HCT116 (cell line): Measurements from ENCODE around the gene SGTB. TPM values are rescaled to one million over a fixed set of nuclear protein-coding genes. Genes with fewer than 3 reads are reported as not detected.

Source experiments
- ATAC-seq: fragments of 200-7000 bp; cut with Tn5 transposase; 2 replicates; pipeline ENCODE4 v1.9.1; 2020; ENCODE audit warnings: mild to moderate bottlenecking, moderate library complexity
- BruUV-seq: library from RNA; stranded (reverse); fragments of 400-500 nt; replicated peaks from 2 replicates; lab custom pipeline; 2021; lab: Mats Ljungman, UMichigan
- CTCF ChIA-PET: fragments of 300-600 bp; sonication (Branson Sonifier 250); formaldehyde crosslinking; loops from one replicate; lab custom pipeline; 2021; ENCODE audit warnings: antibody characterized with exemption; lab: Charles Lee
- POLR2A ChIA-PET: fragments of 300-600, 350-600 bp; sonication (Branson Sonifier 250); formaldehyde crosslinking; loops from one replicate; lab custom pipeline; 2021; ENCODE audit warnings: antibody characterized with exemption; lab: Charles Lee
- RAD21 ChIA-PET, 2 experiments: fragments of 300-600 bp; sonication (Branson Sonifier 250); formaldehyde crosslinking; loops; one replicate each; lab custom pipeline; 2023; ENCODE audit warnings: low total read pairs in 2 of 2; ENCODE audit not compliant: uncharacterized antibody in 2 of 2, unreplicated experiment in 2 of 2, low non-redundant PET in 1 of 2; lab: Charles Lee
- DNase-seq: peaks from one replicate; pipeline ENCODE4 v3.0.0-alpha.2; 2010; ENCODE audit warnings: low read depth, low spot score
- H2AFZ ChIP-seq: fragments of 200-600 bp; shearing (Covaris generic), sonication (generic); 2 replicates; pipeline ENCODE4 v1.6.1; 2017; ENCODE audit warnings: low read depth, mixed run types, mixed read lengths, antibody characterized with exemption, low read length; ENCODE audit not compliant: poor library complexity, severe bottlenecking
- H3K27ac ChIP-seq: 2 replicates; pipeline ENCODE4 v1.5.1; 2012; ENCODE audit warnings: low read depth, low read length
- H3K27me3 ChIP-seq: fragments of 200-600 bp; sonication (generic); 2 replicates; pipeline ENCODE4 v1.6.1; 2016; ENCODE audit warnings: mixed run types, low read length, mixed read lengths; ENCODE audit not compliant: insufficient read depth
- H3K36me3 ChIP-seq, 2 experiments: fragments of 200-500 bp in 1 of 2; fragments of 200-600 bp in 1 of 2; sonication (Bioruptor generic) in 1 of 2; sonication (generic) in 1 of 2; 2 replicates each; pipeline versions ENCODE4 v1.5.1 to v1.6.1; 2014 to 2016; ENCODE audit warnings: low read length in 2 of 2, inconsistent platforms in 1 of 2, mixed read lengths in 1 of 2, mixed run types in 1 of 2; ENCODE audit not compliant: insufficient read depth in 2 of 2, control insufficient read depth in 1 of 2
- H3K4me1 ChIP-seq, 2 experiments: fragments of 200-600 bp in 1 of 2; sonication (generic) in 1 of 2; 2 replicates each; pipeline versions ENCODE4 v1.5.1 to v1.6.1; 2012 to 2017; ENCODE audit warnings: low read length in 2 of 2, inconsistent platforms in 1 of 2, mild to moderate bottlenecking in 1 of 2, mixed read lengths in 1 of 2, mixed run types in 1 of 2, moderate library complexity in 1 of 2; ENCODE audit not compliant: insufficient read depth in 2 of 2, control insufficient read depth in 1 of 2
- H3K4me2 ChIP-seq: fragments of 200-600 bp; sonication (generic); 2 replicates; pipeline ENCODE4 v1.6.1; 2017; ENCODE audit warnings: mixed run types, low read length, mixed read lengths
- H3K4me3 ChIP-seq, 2 experiments: fragments of 200-600 bp in 1 of 2; sonication (generic) in 1 of 2; replicated peaks in 1 of 2; 2 replicates each; pipeline ENCODE4 v1.5.1; 2011 to 2016; ENCODE audit warnings: low read length in 2 of 2, control low read depth in 1 of 2, low read depth in 1 of 2, mild to moderate bottlenecking in 1 of 2, mixed read lengths in 1 of 2, mixed run types in 1 of 2
- H3K79me2 ChIP-seq: fragments of 200-600 bp; sonication (generic); 2 replicates; pipeline ENCODE4 v1.6.1; 2017; ENCODE audit warnings: mild to moderate bottlenecking, mixed run types, low read length, moderate library complexity, mixed read lengths; ENCODE audit not compliant: insufficient read depth
- H3K9ac ChIP-seq: fragments of 200-600 bp; sonication (generic); 2 replicates; pipeline ENCODE4 v1.6.1; 2016; ENCODE audit warnings: low read length, mixed read lengths
- H3K9me2 ChIP-seq: fragments of 200-600 bp; sonication (generic), shearing (Covaris generic); 2 replicates; pipeline ENCODE4 v1.6.1; 2017; ENCODE audit warnings: mixed run types, mild to moderate bottlenecking, moderate library complexity; ENCODE audit not compliant: insufficient read depth
- H3K9me3 ChIP-seq, 2 experiments: fragments of 200-500 bp in 1 of 2; fragments of 200-600 bp in 1 of 2; sonication (Bioruptor generic) in 1 of 2; sonication (generic) in 1 of 2; 2 replicates each; pipeline ENCODE4 v1.6.1; 2014 to 2017; ENCODE audit warnings: low read length in 2 of 2, mixed read lengths in 2 of 2, inconsistent platforms in 1 of 2, low read depth in 1 of 2, mild to moderate bottlenecking in 1 of 2, mixed run types in 1 of 2, moderate library complexity in 1 of 2; ENCODE audit not compliant: control insufficient read depth in 1 of 2, insufficient read depth in 1 of 2
- H4K20me1 ChIP-seq: fragments of 200-600 bp; sonication (generic), shearing (Covaris generic); 2 replicates; pipeline ENCODE4 v1.6.1; 2017; ENCODE audit warnings: mixed run types, mild to moderate bottlenecking, moderate library complexity; ENCODE audit not compliant: insufficient read depth
- CBX3 ChIP-seq: IDR thresholded peaks from 2 replicates; pipeline ENCODE4 v1.6.1; 2012; ENCODE audit warnings: low read depth
- EGR1 ChIP-seq: IDR thresholded peaks from 2 replicates; pipeline ENCODE4 v1.6.1; 2012; ENCODE audit warnings: low read depth
- ELF1 ChIP-seq: IDR thresholded peaks from 2 replicates; pipeline ENCODE4 v1.6.1; 2012; ENCODE audit warnings: low read depth, borderline replicate concordance
- EZH2 ChIP-seq: fragments of 200-600 bp; sonication (generic); IDR thresholded peaks from 2 replicates; pipeline ENCODE4 v1.6.1; 2017; ENCODE audit warnings: antibody characterized with exemption, mixed run types
- EZH2phosphoT487 ChIP-seq: fragments of 200-600 bp; IDR thresholded peaks from 2 replicates; pipeline ENCODE4 v1.6.1; 2018; ENCODE audit warnings: antibody characterized with exemption, borderline replicate concordance
- FOSL1 ChIP-seq: IDR thresholded peaks from 2 replicates; pipeline ENCODE4 v1.6.1; 2012; ENCODE audit warnings: low read depth
- JUND ChIP-seq: IDR thresholded peaks from 2 replicates; pipeline ENCODE4 v1.6.1; 2012
- POLR2A ChIP-seq: IDR thresholded peaks from 2 replicates; pipeline ENCODE4 v1.7.0; 2011; ENCODE audit warnings: borderline replicate concordance; ENCODE audit not compliant: insufficient read depth, insufficient read length; ENCODE audit errors: extremely low read depth
- POLR2AphosphoS5 ChIP-seq: IDR thresholded peaks from 2 replicates; pipeline ENCODE4 v1.6.1; 2011; ENCODE audit warnings: mild to moderate bottlenecking, low read depth, low read length, moderate library complexity
- SIN3A ChIP-seq: IDR thresholded peaks from 2 replicates; pipeline ENCODE4 v1.6.1; 2012; ENCODE audit warnings: low read depth
- SP1 ChIP-seq: IDR thresholded peaks from 2 replicates; pipeline ENCODE4 v1.6.1; 2012; ENCODE audit warnings: low read depth
- SRF ChIP-seq: IDR thresholded peaks from 2 replicates; pipeline ENCODE4 v1.6.1; 2012; ENCODE audit warnings: low read depth
- TCF7L2 ChIP-seq: IDR thresholded peaks from 2 replicates; pipeline ENCODE4 v1.7.0; 2011; ENCODE audit warnings: borderline replicate concordance, inconsistent platforms; ENCODE audit not compliant: insufficient read depth, insufficient read length; ENCODE audit errors: extremely low read depth
- intact Hi-C: fragments of 100-400 bp; cut with micrococcal nuclease; formaldehyde crosslinking; loops from 2 replicates; pipeline ENCODE4 v1.10.0; 2022
- total RNA-seq: library from RNA; stranded (reverse); gene quantifications from one replicate; pipeline ENCODE4 v1.2.1, GENCODE V29; 2021; ENCODE audit not compliant: unreplicated experiment
- TF ChIP-seq, protein P1 (sequence below): IDR thresholded peaks from 2 replicates; pipeline ENCODE4 v1.6.1; 2011; ENCODE audit warnings: mild to moderate bottlenecking, low read length, moderate library complexity; ENCODE audit not compliant: insufficient replicate concordance; ENCODE audit errors: extremely low read depth
- TF ChIP-seq, protein P2 (sequence below): IDR thresholded peaks from 2 replicates; pipeline ENCODE4 v1.6.1; 2012

Gene SGTB
- total RNA-seq, 1 experiment from 2014 or later = 12.6 TPM

DNA sequence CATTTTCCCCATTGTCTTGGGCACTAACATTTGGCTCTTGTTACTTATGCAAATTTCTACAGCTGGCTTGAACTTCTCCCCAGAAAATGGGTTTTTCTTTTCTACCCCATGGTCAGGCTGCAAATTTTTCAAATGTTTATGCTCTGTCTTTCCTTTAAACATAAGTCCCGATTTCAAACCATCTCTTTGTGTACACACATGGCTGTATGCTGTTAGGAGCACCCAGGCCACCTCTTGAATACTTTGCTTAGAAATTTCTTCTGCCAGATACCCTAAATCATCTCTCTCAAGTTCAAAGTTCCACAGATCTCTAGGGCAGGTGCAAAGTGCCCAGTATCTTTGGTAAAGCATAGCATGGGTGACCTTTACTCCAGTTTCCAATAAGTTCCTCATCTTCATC lies 45.7 kb upstream of the SGTB start:
- H4K20me1 ChIP-seq = no peaks in the 10 kb centered on the region
- H3K9me3 ChIP-seq = no peaks in the 10 kb centered on the region
- no peak overlapping the region for H3K4me3 ChIP-seq
- ChIA-PET RAD21 (no interaction called here), CTCF (no interaction called here), POLR2A (no interaction called here)
- intact Hi-C loops = no loop called here
- H3K9me2 ChIP-seq = no peaks in the 10 kb centered on the region
- no peaks in the 10 kb centered on the region; a peak in 1 of 4 replicates for H3K36me3 ChIP-seq
- no peak for ATAC-seq
- H3K4me1 ChIP-seq = peaks cover 0 to 13% of the 10 kb centered on the region in 2 experiments; a peak in 3 of 4 replicates
- no peak for TF ChIP-seq POLR2AphosphoS5
- TF ChIP-seq CBX3 = no peak
- TF ChIP-seq POLR2A = no peak
- TF ChIP-seq SP1 = no peak
- TF ChIP-seq EZH2phosphoT487 = no peak
- TF ChIP-seq ELF1 = no peak
- no peak for TF ChIP-seq SIN3A
- TF ChIP-seq FOSL1 = no peak
- TF ChIP-seq, protein P1, sequence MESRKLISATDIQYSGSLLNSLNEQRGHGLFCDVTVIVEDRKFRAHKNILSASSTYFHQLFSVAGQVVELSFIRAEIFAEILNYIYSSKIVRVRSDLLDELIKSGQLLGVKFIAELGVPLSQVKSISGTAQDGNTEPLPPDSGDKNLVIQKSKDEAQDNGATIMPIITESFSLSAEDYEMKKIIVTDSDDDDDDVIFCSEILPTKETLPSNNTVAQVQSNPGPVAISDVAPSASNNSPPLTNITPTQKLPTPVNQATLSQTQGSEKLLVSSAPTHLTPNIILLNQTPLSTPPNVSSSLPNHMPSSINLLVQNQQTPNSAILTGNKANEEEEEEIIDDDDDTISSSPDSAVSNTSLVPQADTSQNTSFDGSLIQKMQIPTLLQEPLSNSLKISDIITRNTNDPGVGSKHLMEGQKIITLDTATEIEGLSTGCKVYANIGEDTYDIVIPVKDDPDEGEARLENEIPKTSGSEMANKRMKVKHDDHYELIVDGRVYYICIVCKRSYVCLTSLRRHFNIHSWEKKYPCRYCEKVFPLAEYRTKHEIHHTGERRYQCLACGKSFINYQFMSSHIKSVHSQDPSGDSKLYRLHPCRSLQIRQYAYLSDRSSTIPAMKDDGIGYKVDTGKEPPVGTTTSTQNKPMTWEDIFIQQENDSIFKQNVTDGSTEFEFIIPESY = no peak
- TF ChIP-seq EZH2 = no peak
- no peak for TF ChIP-seq SRF
- no peak for TF ChIP-seq JUND
- TF ChIP-seq TCF7L2 = no peak
- TF ChIP-seq, protein P2, sequence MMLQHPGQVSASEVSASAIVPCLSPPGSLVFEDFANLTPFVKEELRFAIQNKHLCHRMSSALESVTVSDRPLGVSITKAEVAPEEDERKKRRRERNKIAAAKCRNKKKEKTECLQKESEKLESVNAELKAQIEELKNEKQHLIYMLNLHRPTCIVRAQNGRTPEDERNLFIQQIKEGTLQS = no peak
- no peak for TF ChIP-seq EGR1
- H3K9ac ChIP-seq = no peak overlapping the region
- H3K27me3 ChIP-seq = no peaks in the 10 kb centered on the region
- BruUV-seq = no TSS peak
- no peak overlapping the region for H2AFZ ChIP-seq
- H3K4me2 ChIP-seq = no peak overlapping the region
- H3K79me2 ChIP-seq = no peaks in the 10 kb centered on the region
- no peak overlapping the region for H3K27ac ChIP-seq
- no peak for DNase-seq
